Transverse colon (tissue), 4 donors: ENCODE results near the gene CDH15. TPM values are rescaled to one million over a fixed set of nuclear protein-coding genes. Genes with fewer than 3 reads are reported as not detected.

Source experiments
- DNase-seq: peaks from one replicate; pipeline ENCODE4 v3.0.0-alpha.2; 2019
- H3K27ac ChIP-seq, 4 donors: fragments of 200-600 bp; sonication (generic); 2 replicates each; pipeline ENCODE4 v1.5.1; 2016 to 2018; ENCODE audit warnings: inconsistent platforms in 4 of 4
- H3K27me3 ChIP-seq: fragments of 200-600 bp; sonication (generic); 2 replicates; pipeline ENCODE4 v1.5.1; 2017; ENCODE audit warnings: inconsistent platforms
- H3K36me3 ChIP-seq, 4 donors: fragments of 200-600 bp; sonication (generic); 2 replicates each; pipeline ENCODE4 v1.5.1; 2017 to 2019; ENCODE audit warnings: inconsistent platforms in 4 of 4
- H3K4me1 ChIP-seq, 4 donors: fragments of 200-600 bp; sonication (generic); 2 replicates each; pipeline ENCODE4 v1.5.1; 2017 to 2020; ENCODE audit warnings: inconsistent platforms in 4 of 4
- H3K4me3 ChIP-seq, 4 donors: fragments of 200-600 bp; sonication (generic); 1 replicate in 1 of 4; 2 replicates in 3 of 4; pipeline versions ENCODE4 v1.5.1 to v1.6.1; 2017 to 2019; ENCODE audit warnings: inconsistent platforms in 4 of 4
- H3K9me3 ChIP-seq, 2 donors: fragments of 200-600 bp; sonication (generic); 2 replicates each; pipeline ENCODE4 v1.5.1; 2017 to 2019; ENCODE audit warnings: inconsistent platforms in 2 of 2
- CTCF ChIP-seq, 5 experiments: fragments of 200-600 bp in 3 of 5; fragments of 450-650 bp in 2 of 5; sonication (generic) in 3 of 5; IDR thresholded peaks; 1 replicate in 2 of 5; 2 replicates in 3 of 5; pipeline ENCODE4 v1.5.1; 2016 to 2017; ENCODE audit warnings: antibody characterized with exemption in 5 of 5, inconsistent platforms in 3 of 5, mild to moderate bottlenecking in 2 of 5, moderate library complexity in 1 of 5
- EP300 ChIP-seq: sonication (generic); formaldehyde crosslinking; IDR thresholded peaks from one replicate; pipeline ENCODE4 v1.6.1; 2017; ENCODE audit warnings: antibody characterized with exemption, low read depth
- POLR2A ChIP-seq: fragments of 450-650 bp; IDR thresholded peaks from one replicate; pipeline ENCODE4 v1.6.1; 2016; ENCODE audit warnings: antibody characterized with exemption, mild to moderate bottlenecking, moderate library complexity
- POLR2AphosphoS5 ChIP-seq, 3 donors: sonication (generic); formaldehyde crosslinking; IDR thresholded peaks; one replicate each; pipeline ENCODE4 v1.6.1; 2016; ENCODE audit warnings: antibody characterized with exemption in 3 of 3
- WGBS, 2 donors: methylation state at CpG; one replicate each; pipeline ENCODE4 v1.1.5; 2018; ENCODE audit warnings: low coverage in 1 of 2; 5-methylcytosine and 5-hydroxymethylcytosine counted together
- in situ Hi-C, 4 donors: fragments of 200-750 bp; cut with MboI; loops; one replicate each; pipeline versions ENCODE4 v1.15.0 to v1.15.1; 2017; ENCODE audit warnings: low sequenced_read_pairs in 3 of 4, low pct_ligation_motif_present in 1 of 4, low pct_unique_long_range_greater_than_20kb in 1 of 4
- intact Hi-C: fragments of 100-400 bp; cut with DNase I; formaldehyde crosslinking; loops from one replicate; pipeline ENCODE4 v1.15.1; 2023; ENCODE audit warnings: low total_unique reads
- total RNA-seq, 4 donors: library from RNA; depleted of rRNA; stranded (reverse); fragments of >200 nt; gene quantifications; one replicate each; pipeline ENCODE4 v1.1.0, GENCODE V29; 2016

CDH15 gene
- total RNA-seq, 4 donors from 2014 or later: not detected

- TF ChIP-seq POLR2A (no peak), CTCF (IDR thresholded peaks at IDR 0.05) (no peak), EP300 (no peak), POLR2AphosphoS5 (IDR thresholded peaks at IDR 0.05) (no peak)
- in situ Hi-C loops: loop anchor here in 2 of 4 donors (25.0 kb wide), 1 partner anchor 235 kb away; no protein-coding TSS in a partner anchor
- no peak for DNase-seq
- intact Hi-C loops: no loop called here
- Histone ChIP-seq H3K27ac (no peak overlapping the region), H3K4me1 (peaks cover 10 to 17% (median 13%) of the 10 kb centered on the region in 4 donors), H3K9me3 (no peaks in the 10 kb centered on the region), H3K27me3 (peaks cover 88% of the 10 kb centered on the region), H3K4me3 (no peak overlapping the region), H3K36me3 (no peaks in the 10 kb centered on the region)
- 26% methylated on average over 8 of the region's 13 CpGs; no CpG with 5 or more reads in 1 of the 2 donors for WGBS, 2 donors
Measured at GRCh38 chr16:89172528-89173173, 1.1 kb downstream of the CDH15 start.

GRCh38 chr16:89173174-89173921, 1.8 kb downstream of the CDH15 start:
- peaks cover 10 to 17% (median 13%) of the 10 kb centered on the region in 4 donors for H3K4me1 ChIP-seq
- H3K27ac ChIP-seq: no peak overlapping the region
- H3K27me3 ChIP-seq: peaks cover 81% of the 10 kb centered on the region
- no peaks in the 10 kb centered on the region for H3K9me3 ChIP-seq
- intact Hi-C loops: no loop called here
- no peak overlapping the region for H3K4me3 ChIP-seq
- no peak for DNase-seq
- 59% methylated on average over 10 of the region's 11 CpGs; no CpG with 5 or more reads in 1 of the 2 donors for WGBS, 2 donors
- no peaks in the 10 kb centered on the region for H3K36me3 ChIP-seq
- TF ChIP-seq EP300 (no peak), POLR2A (no peak), CTCF (IDR thresholded peaks at IDR 0.05) (no peak), POLR2AphosphoS5 (IDR thresholded peaks at IDR 0.05) (no peak)
- in situ Hi-C loops: loop anchor here in 2 of 4 donors (25.0 kb wide), 1 partner anchor 236 kb away; no protein-coding TSS in a partner anchor

GRCh38 chr16:89174055-89174827, 2.7 kb downstream of the CDH15 start:
- no peak for DNase-seq
- H3K27ac ChIP-seq: no peak overlapping the region
- in situ Hi-C loops: loop anchor here in 2 of 4 donors (25.0 kb wide), 1 partner anchor 237 kb away; no protein-coding TSS in a partner anchor
- intact Hi-C loops: no loop called here
- no peaks in the 10 kb centered on the region for H3K9me3 ChIP-seq
- H3K4me3 ChIP-seq: no peak overlapping the region
- peaks cover 10 to 17% (median 13%) of the 10 kb centered on the region in 4 donors for H3K4me1 ChIP-seq
- TF ChIP-seq POLR2AphosphoS5 (IDR thresholded peaks at IDR 0.05) (no peak), POLR2A (no peak), CTCF (IDR thresholded peaks at IDR 0.05) (no peak), EP300 (no peak)
- H3K36me3 ChIP-seq: no peaks in the 10 kb centered on the region
- H3K27me3 ChIP-seq: peaks cover 79% of the 10 kb centered on the region
- 62% methylated on average over 22 of the region's 23 CpGs; no CpG with 5 or more reads in 1 of the 2 donors for WGBS, 2 donors
